SK-N-SH treated with all-trans-retinoic acid at 6 μM for 48 hours (cell line): ENCODE data around the gene SLC47A2.

Experiments
- ATAC-seq: fragments of 200-7000 bp; cut with Tn5 transposase; 3 replicates; pipeline ENCODE4 v1.9.1; 2020; ENCODE audit warnings: mild to moderate bottlenecking, moderate library complexity
- ARNTL ChIP-seq: fragments of 450-650 bp; formaldehyde crosslinking; IDR thresholded peaks from 2 replicates; pipeline ENCODE4 v1.5.0; 2020; ENCODE audit warnings: low read depth, mild to moderate bottlenecking, moderate library complexity, borderline replicate concordance
- BACH2 ChIP-seq: fragments of 250-450 bp; sonication (Bioruptor Pico); IDR thresholded peaks from 2 replicates; pipeline ENCODE4 v1.9.0; 2021; ENCODE audit warnings: mild to moderate bottlenecking, borderline replicate concordance
- CREB5 ChIP-seq: fragments of 250-450 bp; sonication (Bioruptor Pico); IDR thresholded peaks from 2 replicates; pipeline ENCODE4 v1.5.1; 2020; ENCODE audit warnings: low read depth, mild to moderate bottlenecking, moderate library complexity
- CSDC2 ChIP-seq: fragments of 250-450 bp; sonication (Bioruptor Pico); IDR thresholded peaks from 2 replicates; pipeline ENCODE4 v1.5.0; 2020; ENCODE audit warnings: mild to moderate bottlenecking, moderate library complexity
- CSRNP3 ChIP-seq: fragments of 250-450 bp; sonication (Bioruptor Pico); IDR thresholded peaks from 2 replicates; pipeline ENCODE4 v1.5.1; 2021; ENCODE audit warnings: mild to moderate bottlenecking, moderate library complexity
- ESRRG ChIP-seq: fragments of 250-450 bp; sonication (Bioruptor Pico); IDR thresholded peaks from 2 replicates; pipeline ENCODE4 v1.6.1; 2021; ENCODE audit warnings: mild to moderate bottlenecking
- GLIS3 ChIP-seq: fragments of 250-450 bp; sonication (Bioruptor Pico); IDR thresholded peaks from 2 replicates; pipeline ENCODE4 v1.5.0; 2020; ENCODE audit warnings: mild to moderate bottlenecking, moderate library complexity
- ISL1 ChIP-seq: fragments of 250-450 bp; sonication (Bioruptor Pico); IDR thresholded peaks from 2 replicates; pipeline ENCODE4 v2.1.2; 2022; ENCODE audit warnings: mild to moderate bottlenecking, moderate library complexity
- OSR1 ChIP-seq: fragments of 250-450 bp; sonication (Bioruptor Pico); IDR thresholded peaks from 2 replicates; pipeline ENCODE4 v1.8.0; 2022; ENCODE audit warnings: moderate library complexity, mild to moderate bottlenecking, inconsistent platforms
- PATZ1 ChIP-seq: fragments of 250-450 bp; sonication (Bioruptor Pico); IDR thresholded peaks from 2 replicates; pipeline ENCODE4 v1.8.0; 2020; ENCODE audit warnings: mild to moderate bottlenecking, moderate library complexity, borderline replicate concordance
- POU6F1 ChIP-seq: fragments of 250-450 bp; sonication (Bioruptor Pico); IDR thresholded peaks from 2 replicates; pipeline ENCODE4 v1.8.0; 2021; ENCODE audit warnings: low read depth, mild to moderate bottlenecking, moderate library complexity, borderline replicate concordance
- PPARA ChIP-seq: fragments of 250-450 bp; sonication (Bioruptor Pico); IDR thresholded peaks from 2 replicates; pipeline ENCODE4 v1.5.0; 2020; ENCODE audit warnings: mild to moderate bottlenecking, borderline replicate concordance
- RARB ChIP-seq: fragments of 250-450 bp; sonication (Bioruptor Pico); IDR thresholded peaks from 2 replicates; pipeline ENCODE4 v1.8.0; 2021; ENCODE audit warnings: mild to moderate bottlenecking, moderate library complexity
- SNAI2 ChIP-seq: fragments of 250-450 bp; sonication (Bioruptor Pico); IDR thresholded peaks from 2 replicates; pipeline ENCODE4 v1.5.0; 2020; ENCODE audit warnings: mild to moderate bottlenecking, moderate library complexity
- TCF4 ChIP-seq: fragments of 250-450 bp; sonication (Bioruptor Pico); IDR thresholded peaks from 2 replicates; pipeline ENCODE4 v1.8.0; 2021; ENCODE audit warnings: mild to moderate bottlenecking, moderate library complexity, borderline replicate concordance
- TOX ChIP-seq: fragments of 250-450 bp; sonication (Bioruptor Pico); IDR thresholded peaks from 2 replicates; pipeline ENCODE4 v1.8.0; 2021; ENCODE audit warnings: mild to moderate bottlenecking, moderate library complexity, borderline replicate concordance
- ZFP3 ChIP-seq: fragments of 250-450 bp; sonication (Bioruptor Pico); IDR thresholded peaks from 2 replicates; pipeline ENCODE4 v1.5.0; 2020; ENCODE audit warnings: mild to moderate bottlenecking, moderate library complexity
- ZFP30 ChIP-seq: fragments of 450-650 bp; formaldehyde crosslinking; IDR thresholded peaks from 2 replicates; pipeline ENCODE4 v1.5.0; 2022; ENCODE audit warnings: mild to moderate bottlenecking, moderate library complexity
- ZNF565 ChIP-seq: fragments of 450-650 bp; formaldehyde crosslinking; conservative IDR thresholded peaks from 2 replicates; pipeline ENCODE4 v1.5.0; 2020; ENCODE audit warnings: low read depth, mild to moderate bottlenecking, moderate library complexity
- ZNF70 ChIP-seq: fragments of 450-650 bp; formaldehyde crosslinking; IDR thresholded peaks from 2 replicates; pipeline ENCODE4 v1.5.0; 2020; ENCODE audit warnings: mild to moderate bottlenecking, moderate library complexity
- ZNF8 ChIP-seq: fragments of 450-650 bp; formaldehyde crosslinking; IDR thresholded peaks from 2 replicates; pipeline ENCODE4 v1.5.0; 2020; ENCODE audit warnings: mild to moderate bottlenecking, moderate library complexity

The SLC47A2 gene

GRCh38 chr17:19750835-19751234 lies 34.5 kb upstream of the SLC47A2 start (continued):
- TF ChIP-seq PATZ1: no peak

GRCh38 chr17:19750020-19750572 lies 33.7 kb upstream of the SLC47A2 start:
- no peak for TF ChIP-seq ZNF8 (CRISPR knock-in tag)
- no peak for TF ChIP-seq RARB (CRISPR knock-in tag)
- TF ChIP-seq ISL1 (CRISPR knock-in tag): no peak
- no peak for TF ChIP-seq TOX (CRISPR knock-in tag)
- TF ChIP-seq CSRNP3 (CRISPR knock-in tag): no peak
- no peak for TF ChIP-seq TCF4 (CRISPR knock-in tag)
- no peak for TF ChIP-seq PPARA (CRISPR knock-in tag)
- TF ChIP-seq ZNF70 (CRISPR knock-in tag): no peak
- no peak for TF ChIP-seq CSDC2 (CRISPR knock-in tag)
- no peak for TF ChIP-seq GLIS3 (CRISPR knock-in tag)
- TF ChIP-seq OSR1 (CRISPR knock-in tag): no peak
- TF ChIP-seq ZNF565 (CRISPR knock-in tag): no peak
- no peak for TF ChIP-seq SNAI2
- no peak for ATAC-seq

- TF ChIP-seq CSDC2 (CRISPR knock-in tag) (no peak), PPARA (CRISPR knock-in tag) (no peak), TCF4 (CRISPR knock-in tag) (no peak), PATZ1 (no peak), ESRRG (CRISPR knock-in tag) (no peak), ZNF565 (CRISPR knock-in tag) (no peak), CREB5 (CRISPR knock-in tag) (no peak), ZFP30 (CRISPR knock-in tag) (no peak), ZNF70 (CRISPR knock-in tag) (no peak), ARNTL (no peak), BACH2 (no peak), POU6F1 (CRISPR knock-in tag) (no peak), ISL1 (CRISPR knock-in tag) (no peak), GLIS3 (CRISPR knock-in tag) (no peak), ZFP3 (no peak)
- ATAC-seq: no peak
These were observed 32.4 kb upstream of the SLC47A2 start for GRCh38 chr17:19748807-19749193.
